ENCODE data around the gene RUNX2. TPM values are rescaled to one million over a fixed set of nuclear protein-coding genes. Genes with fewer than 3 reads are reported as not detected.

The RUNX2 gene
- total and polyA plus RNA-seq, 10 of the 15 experiments (the other 5 are each of a cell fraction or from before 2014, with no cell fraction given), result 0.01 to 0.77 (median 0.15) TPM; not detected in 3

DNA sequence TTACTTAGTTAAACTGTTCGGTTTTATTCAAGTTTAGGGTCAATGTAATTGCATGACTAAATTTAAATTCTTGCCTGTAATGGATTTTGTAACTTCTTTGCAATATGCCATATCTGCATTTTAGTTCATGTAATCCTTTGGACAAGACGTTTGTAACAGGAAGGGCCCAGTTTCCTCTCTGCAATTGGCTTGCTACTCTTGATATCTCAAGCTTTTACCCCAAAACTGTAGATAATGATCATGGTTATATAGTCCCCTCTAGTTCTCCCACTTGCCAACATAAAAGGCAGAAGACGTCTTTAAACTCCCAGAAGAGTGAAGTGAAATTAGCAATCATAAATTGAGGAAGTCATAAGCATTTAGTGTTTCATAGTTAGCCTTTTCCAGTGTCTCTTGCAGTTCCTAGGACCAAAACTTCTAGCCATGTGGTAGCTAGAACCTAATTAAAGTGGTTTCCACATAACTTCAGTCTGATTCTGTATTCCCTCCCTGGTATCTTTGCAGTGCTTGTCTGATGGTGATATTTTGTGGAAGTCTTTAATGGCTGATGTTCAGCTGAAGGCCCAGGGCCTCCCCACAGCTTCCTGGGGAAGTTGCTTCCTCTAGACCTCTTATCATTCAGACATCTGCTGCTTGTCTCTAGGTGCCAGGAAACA lies 167.4 kb downstream of the RUNX2 start:
- WGBS (ENCODE audit: insufficient coverage, insufficient replicate concordance, low lambda C conversion rate, missing lambda C conversion rate), result 7% methylated on average over 3 of the region's 3 CpGs
- H3K4me2 ChIP-seq (ENCODE audit: control insufficient read depth, insufficient read depth), result no peak overlapping the region

More for the DNA sequence above, 167.4 kb downstream of the RUNX2 start:
- in situ Hi-C loops (cut with MboI) (no loop called here), intact Hi-C loops (cut with micrococcal nuclease; ENCODE audit: unreplicated experiment) (no loop called here)
- Histone ChIP-seq H3K4me1 (ENCODE audit: control insufficient read depth, insufficient read depth, low read length) (no peaks in the 10 kb centered on the region), H3K36me3 (ENCODE audit: control insufficient read depth in 2 of 2, insufficient read depth in 2 of 2, low read length in 1 of 2) (no peaks in the 10 kb centered on the region), H3K27ac (ENCODE audit: control insufficient read depth, insufficient read depth) (no peak overlapping the region), H3K9ac (ENCODE audit: control insufficient read depth, insufficient read depth, low read length) (no peak overlapping the region), H4K20me1 (ENCODE audit: control insufficient read depth, insufficient read depth) (no peaks in the 10 kb centered on the region), H2AFZ (ENCODE audit: control insufficient read depth, low read depth, low read length) (no peak overlapping the region), H3K27me3 (replicated peaks in 1 of 2; ENCODE audit: control insufficient read depth in 2 of 2, insufficient read depth in 2 of 2, low read length in 1 of 2) (no peaks in the 10 kb centered on the region; a peak in 1 of 4 replicates), H3K9me3 (replicated peaks; ENCODE audit: control insufficient read depth, insufficient read depth, low read length) (no peaks in the 10 kb centered on the region), H3K4me3 (no peak overlapping the region), H3K79me2 (ENCODE audit: control insufficient read depth, insufficient read depth, low read length) (no peaks in the 10 kb centered on the region)
- ATAC-seq (no peak), FAIRE-seq (no peak), DNase-seq (ENCODE audit: low read depth, low spot score) (no peak)
- SMC1A ChIA-PET (ENCODE audit: uncharacterized antibody, unreplicated experiment), result no interaction called here
- TF ChIP-seq ZNF24 (IDR thresholded peaks at IDR 0.05), result no peak
- TF ChIP-seq SPI1 (IDR thresholded peaks at IDR 0.05; ENCODE audit: borderline replicate concordance, insufficient read depth, low read depth, low read length), result 0 out of 2 replicates have a peak, but pooled peaks have one; percentile 13
- TF ChIP-seq ZBTB11 (CRISPR knock-in tag; IDR thresholded peaks at IDR 0.05), result no peak
- TF ChIP-seq DPF2 (IDR thresholded peaks at IDR 0.05), result no peak
- no TSS peak for BruUV-seq (replicated peaks)
- POLR2A ChIA-PET, result no interaction called here
- CTCF ChIA-PET, result no interaction called here
- RAD21 ChIA-PET (ENCODE audit: unreplicated experiment), result interaction anchor here (0.6 kb wide), 1 partner anchor 9 kb away, joined by 3 read pairs; no protein-coding TSS in a partner anchor
